ENCODE data around the gene PDZD11. TPM values are rescaled to one million over a fixed set of nuclear protein-coding genes. Genes with fewer than 3 reads are reported as not detected.

The PDZD11 gene, protein sequence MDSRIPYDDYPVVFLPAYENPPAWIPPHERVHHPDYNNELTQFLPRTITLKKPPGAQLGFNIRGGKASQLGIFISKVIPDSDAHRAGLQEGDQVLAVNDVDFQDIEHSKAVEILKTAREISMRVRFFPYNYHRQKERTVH
- 62.4 and 64.3 TPM in 2 replicates for total RNA-seq

DNA sequence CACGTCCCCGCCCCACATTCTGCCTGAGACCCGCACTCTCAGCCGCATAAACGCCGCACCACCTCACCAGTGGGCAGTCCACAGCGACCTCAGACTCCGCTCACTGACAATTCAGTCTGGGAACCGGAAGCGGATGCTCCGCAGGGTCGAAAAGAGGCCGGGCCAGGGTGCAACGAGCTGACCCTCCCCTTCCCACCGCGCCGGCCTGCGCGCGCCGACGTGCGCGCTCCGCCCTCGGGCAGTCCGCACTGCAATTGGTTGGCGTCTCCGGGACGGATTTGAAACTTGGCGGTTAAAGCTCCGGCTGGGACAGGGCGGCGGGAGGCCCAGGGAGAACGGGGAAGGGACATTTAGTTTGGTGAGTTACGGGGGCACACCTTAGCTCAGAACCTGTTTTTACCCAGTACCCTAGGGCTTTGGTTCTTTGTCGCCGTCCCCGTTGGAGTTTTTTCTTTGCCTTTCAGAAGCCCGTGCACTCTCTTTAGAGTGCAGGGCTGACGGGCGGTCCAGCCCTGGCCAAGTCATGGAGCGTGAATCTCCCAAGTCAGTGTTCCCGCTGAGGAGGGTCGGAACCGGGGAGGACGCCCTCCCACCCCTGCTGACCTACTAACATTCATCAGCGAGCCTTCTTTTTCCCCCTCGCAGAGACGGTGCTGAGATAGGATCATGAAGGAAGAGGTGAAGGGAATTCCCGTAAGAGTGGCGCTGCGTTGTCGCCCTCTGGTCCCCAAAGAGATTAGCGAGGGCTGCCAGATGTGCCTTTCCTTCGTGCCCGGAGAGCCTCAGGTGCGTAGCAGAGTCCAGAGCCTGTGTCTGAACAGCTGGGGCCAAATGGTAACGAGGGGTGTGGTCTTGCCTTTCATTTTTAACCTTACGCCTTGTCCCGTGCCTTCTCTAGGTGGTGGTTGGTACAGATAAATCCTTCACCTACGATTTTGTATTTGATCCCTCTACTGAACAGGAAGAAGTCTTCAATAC is at the start of gene PDZD11, which contains the start of gene KIF4A:
TSS of gene PDZD11 (minus strand) at position 135 of the 978 bp plus-strand sequence. CDS start 586 bp downstream, outside the sequence.
TSS of gene KIF4A (plus strand) at position 312 of the 978 bp plus-strand sequence. CDS start at position 667, 355 bp downstream.

DNA sequence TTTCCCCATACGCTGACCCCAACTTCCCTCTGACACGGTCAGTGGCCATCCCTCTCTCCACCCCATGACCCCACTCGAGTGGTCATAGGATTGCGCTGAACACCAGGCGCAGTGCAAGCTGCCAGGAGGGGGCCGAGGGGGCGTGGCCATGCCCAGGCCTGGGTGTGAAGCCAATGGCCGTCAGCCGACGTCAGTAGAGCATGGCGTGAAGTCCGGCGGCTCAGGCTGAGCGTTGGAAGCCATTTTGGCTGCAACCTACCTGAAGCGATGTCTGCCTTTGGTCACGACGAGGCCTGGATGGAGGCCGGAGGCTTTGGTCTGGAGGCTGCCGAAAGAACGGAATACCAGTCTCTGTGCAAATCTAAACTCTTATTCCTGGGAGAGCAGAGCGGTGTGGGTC is 7.8 kb downstream of the PDZD11 start, which contains the start of gene RAB41:
TSS of gene RAB41 (plus strand) at position 222 of the 400 bp plus-strand sequence. CDS start at position 268, 46 bp downstream.

DNA sequence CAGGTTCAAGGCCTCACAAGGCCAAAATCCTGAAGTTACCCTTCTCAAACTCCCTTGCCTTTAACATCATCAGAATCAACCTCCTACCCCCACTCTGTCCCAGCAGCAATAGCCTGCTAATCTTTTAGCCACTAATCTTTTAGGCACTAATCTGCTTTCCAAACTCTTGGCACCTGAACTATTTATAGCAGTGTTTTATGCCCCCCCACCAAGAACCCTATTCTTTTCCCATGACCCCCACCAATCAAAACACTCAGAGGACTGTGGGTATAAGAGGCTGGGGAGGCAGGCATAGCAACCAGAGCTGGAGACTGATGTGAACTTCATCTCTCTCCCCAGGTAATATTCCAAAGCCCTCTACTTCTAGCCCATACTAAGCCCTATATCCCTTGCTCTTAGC is 21.7 kb downstream of the PDZD11 start, which contains the start of gene ARR3:
TSS of gene ARR3 (plus strand) at position 301 of the 400 bp plus-strand sequence. CDS start 1,052 bp downstream, outside the sequence.

DNA sequence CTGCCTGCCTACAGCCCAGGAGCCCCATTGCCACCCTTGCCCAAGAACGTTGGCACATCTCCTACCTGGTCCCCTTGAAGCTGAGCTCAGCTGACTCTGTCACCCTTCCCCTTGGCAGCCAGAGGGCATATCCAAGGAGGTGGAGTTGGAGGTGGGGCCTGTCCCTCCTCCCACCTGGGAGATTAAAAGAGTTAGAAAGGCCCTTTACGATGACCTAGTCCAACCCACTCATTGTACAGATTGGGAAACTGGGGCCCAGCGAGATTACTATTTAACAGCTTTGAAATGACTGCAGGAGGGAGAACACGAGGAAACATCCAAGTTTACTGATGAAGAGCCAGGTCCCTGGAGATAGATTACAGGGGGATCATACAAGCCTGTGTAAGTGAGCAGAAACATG is 29.6 kb downstream of the PDZD11 start, which contains the start of gene P2RY4:
TSS of gene P2RY4 (minus strand) at position 101 of the 400 bp plus-strand sequence. CDS start 580 bp downstream, outside the sequence.

Other genes with a start within 250 kb of the PDZD11 start
- not detected in 2 replicates for gene AWAT2, start 240.0 kb downstream of the PDZD11 start, total RNA-seq
- not detected in 2 replicates for gene OTUD6A, start 227.5 kb downstream of the PDZD11 start, total RNA-seq
- 68.8 and 101 TPM in 2 replicates for gene IGBP1, start 156.5 kb downstream of the PDZD11 start, total RNA-seq
- not detected in 2 replicates for gene DGAT2L6, start 112.4 kb downstream of the PDZD11 start, total RNA-seq
- not detected in 2 replicates for gene AWAT1, start 55.3 kb downstream of the PDZD11 start, total RNA-seq
- 0.44 TPM in 1 of 2 replicates, not detected in the other for gene P2RY4, start 29.7 kb downstream of the PDZD11 start, total RNA-seq
- gene ARR3, start 21.6 kb downstream of the PDZD11 start, total RNA-seq = not detected in 2 replicates
- not detected in 2 replicates for gene RAB41, start 7.8 kb downstream of the PDZD11 start, total RNA-seq
- gene KIF4A, start 177 bp upstream of the PDZD11 start, total RNA-seq = 1.3 and 21.1 TPM in 2 replicates
- gene GDPD2, start 133.4 kb upstream of the PDZD11 start, total RNA-seq = not detected in 2 replicates
- gene DLG3, start 154.9 kb upstream of the PDZD11 start, total RNA-seq = 16.9 and 24.9 TPM in 2 replicates

All from smooth muscle cell of trachea (primary cell).